OCI-LY1 (cell line): ENCODE data around the gene XRN1.
"Not testable (repeated sequence)": the region's sequence is repeated elsewhere in the genome, so short reads cannot be mapped to it uniquely, and the experiment has no call there.

Source experiments
- H2AFZ ChIP-seq: fragments of 200-600 bp; sonication (generic), shearing (Covaris generic); 2 replicates; pipeline ENCODE4 v1.6.0; 2014; ENCODE audit warnings: antibody characterized with exemption, mild to moderate bottlenecking, low read length
- H3F3A ChIP-seq: fragments of 200-600 bp; sonication (generic), shearing (Covaris generic); 2 replicates; pipeline ENCODE4 v1.6.0; 2014; ENCODE audit warnings: mild to moderate bottlenecking, antibody characterized with exemption, low read length, moderate library complexity; ENCODE audit not compliant: insufficient read depth
- H3K27ac ChIP-seq: fragments of 200-600 bp; sonication (generic); 2 replicates; pipeline ENCODE4 v1.5.1; 2014; ENCODE audit warnings: low read length, mixed run types, mild to moderate bottlenecking, low read depth; ENCODE audit not compliant: poor library complexity, severe bottlenecking
- H3K27me3 ChIP-seq: fragments of 200-600 bp; sonication (generic); 2 replicates; pipeline ENCODE4 v1.6.0; 2014; ENCODE audit warnings: antibody characterized with exemption, mild to moderate bottlenecking, low read length, moderate library complexity; ENCODE audit not compliant: insufficient read depth
- H3K36me3 ChIP-seq: fragments of 200-600 bp; sonication (generic); 2 replicates; pipeline ENCODE4 v1.6.1; 2014; ENCODE audit warnings: mild to moderate bottlenecking, antibody characterized with exemption, low read length, moderate library complexity, mixed read lengths; ENCODE audit not compliant: insufficient read depth
- H3K4me1 ChIP-seq: fragments of 200-600 bp; sonication (generic); 2 replicates; pipeline ENCODE4 v1.5.1; 2014; ENCODE audit warnings: mild to moderate bottlenecking, low read length, moderate library complexity; ENCODE audit not compliant: insufficient read depth, severe bottlenecking
- H3K4me2 ChIP-seq: fragments of 200-600 bp; sonication (generic), shearing (Covaris generic); 2 replicates; pipeline ENCODE4 v1.6.1; 2014; ENCODE audit warnings: low read length
- H3K4me3 ChIP-seq: fragments of 200-600 bp; sonication (generic); 2 replicates; pipeline ENCODE4 v1.5.1; 2014; ENCODE audit warnings: low read length, low read depth, mild to moderate bottlenecking, mixed read lengths; ENCODE audit not compliant: poor library complexity, severe bottlenecking
- H3K79me2 ChIP-seq: fragments of 200-600 bp; shearing (Covaris generic); 2 replicates; pipeline ENCODE4 v1.6.1; 2016; ENCODE audit warnings: mixed run types, low read length, mixed read lengths; ENCODE audit not compliant: insufficient read depth
- H3K9ac ChIP-seq: fragments of 200-600 bp; sonication (generic), shearing (Covaris generic); 2 replicates; pipeline ENCODE4 v1.6.1; 2014; ENCODE audit warnings: mild to moderate bottlenecking, low read length, mixed read lengths
- H3K9me2 ChIP-seq: fragments of 200-600 bp; sonication (generic), shearing (Covaris generic); 2 replicates; pipeline ENCODE4 v1.6.1; 2014; ENCODE audit warnings: low read depth, mild to moderate bottlenecking, low read length, mixed read lengths
- H3K9me3 ChIP-seq: fragments of 200-600 bp; shearing (Covaris generic); 2 replicates; pipeline ENCODE4 v1.6.1; 2014; ENCODE audit warnings: low read length, mixed read lengths
- H4K20me1 ChIP-seq: fragments of 200-600 bp; sonication (generic), shearing (Covaris generic); 2 replicates; pipeline ENCODE4 v1.6.0; 2016; ENCODE audit warnings: mild to moderate bottlenecking, low read length; ENCODE audit not compliant: insufficient read depth
- EZH2 ChIP-seq: fragments of 200-600 bp; sonication (generic), shearing (Covaris generic); IDR thresholded peaks from 2 replicates; pipeline ENCODE4 v1.8.0; 2017; ENCODE audit warnings: borderline replicate concordance, mixed run types, mild to moderate bottlenecking, antibody characterized with exemption, low read length, moderate library complexity, mixed read lengths
- TF ChIP-seq, protein P1 (sequence below): fragments of 200-600 bp; sonication (generic), shearing (Covaris generic); IDR thresholded peaks from 2 replicates; pipeline ENCODE4 v1.5.1; 2017; ENCODE audit warnings: mild to moderate bottlenecking, antibody characterized with exemption, low read length, moderate library complexity, mixed read lengths

XRN1 gene

DNA sequence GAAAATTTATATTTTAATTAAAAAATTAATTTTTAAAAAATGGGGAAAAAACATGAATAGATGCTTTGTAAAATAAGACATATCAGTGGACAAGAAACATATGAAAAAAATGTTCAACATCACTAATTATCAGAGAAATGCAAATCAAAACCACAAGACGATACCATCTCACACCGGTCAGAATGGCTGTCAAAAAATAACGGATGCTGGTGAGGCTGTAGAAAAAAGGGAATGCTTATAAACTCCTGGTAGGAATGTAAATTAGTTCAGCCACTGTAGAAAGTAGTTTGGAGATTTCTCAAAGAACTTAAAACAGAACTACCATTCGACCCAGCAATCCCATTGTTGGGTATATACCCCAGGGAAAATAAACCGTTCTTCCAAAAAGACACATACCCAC is 93.8 kb downstream of the XRN1 start:
- H3K4me3 ChIP-seq = no peak overlapping the region
- no peak overlapping the region for H2AFZ ChIP-seq
- no peak overlapping the region for H3K9ac ChIP-seq
- H3K4me2 ChIP-seq = no peak overlapping the region
- H3K79me2 ChIP-seq = no peaks in the 10 kb centered on the region
- H3K27ac ChIP-seq = no peak overlapping the region
- H3K27me3 ChIP-seq = no peaks in the 10 kb centered on the region
- H3K9me3 ChIP-seq = no peaks in the 10 kb centered on the region
- peaks cover 84% of the 10 kb centered on the region for H3K36me3 ChIP-seq
- no peaks in the 10 kb centered on the region for H3F3A ChIP-seq
- no peaks in the 10 kb centered on the region for H3K4me1 ChIP-seq
- no peaks in the 10 kb centered on the region; the same call in 1 of the 2 replicates for H3K9me2 ChIP-seq
- TF ChIP-seq EZH2 = no peak
- TF ChIP-seq, protein P1, sequence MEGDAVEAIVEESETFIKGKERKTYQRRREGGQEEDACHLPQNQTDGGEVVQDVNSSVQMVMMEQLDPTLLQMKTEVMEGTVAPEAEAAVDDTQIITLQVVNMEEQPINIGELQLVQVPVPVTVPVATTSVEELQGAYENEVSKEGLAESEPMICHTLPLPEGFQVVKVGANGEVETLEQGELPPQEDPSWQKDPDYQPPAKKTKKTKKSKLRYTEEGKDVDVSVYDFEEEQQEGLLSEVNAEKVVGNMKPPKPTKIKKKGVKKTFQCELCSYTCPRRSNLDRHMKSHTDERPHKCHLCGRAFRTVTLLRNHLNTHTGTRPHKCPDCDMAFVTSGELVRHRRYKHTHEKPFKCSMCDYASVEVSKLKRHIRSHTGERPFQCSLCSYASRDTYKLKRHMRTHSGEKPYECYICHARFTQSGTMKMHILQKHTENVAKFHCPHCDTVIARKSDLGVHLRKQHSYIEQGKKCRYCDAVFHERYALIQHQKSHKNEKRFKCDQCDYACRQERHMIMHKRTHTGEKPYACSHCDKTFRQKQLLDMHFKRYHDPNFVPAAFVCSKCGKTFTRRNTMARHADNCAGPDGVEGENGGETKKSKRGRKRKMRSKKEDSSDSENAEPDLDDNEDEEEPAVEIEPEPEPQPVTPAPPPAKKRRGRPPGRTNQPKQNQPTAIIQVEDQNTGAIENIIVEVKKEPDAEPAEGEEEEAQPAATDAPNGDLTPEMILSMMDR = no peak
- H4K20me1 ChIP-seq = no peaks in the 10 kb centered on the region

DNA sequence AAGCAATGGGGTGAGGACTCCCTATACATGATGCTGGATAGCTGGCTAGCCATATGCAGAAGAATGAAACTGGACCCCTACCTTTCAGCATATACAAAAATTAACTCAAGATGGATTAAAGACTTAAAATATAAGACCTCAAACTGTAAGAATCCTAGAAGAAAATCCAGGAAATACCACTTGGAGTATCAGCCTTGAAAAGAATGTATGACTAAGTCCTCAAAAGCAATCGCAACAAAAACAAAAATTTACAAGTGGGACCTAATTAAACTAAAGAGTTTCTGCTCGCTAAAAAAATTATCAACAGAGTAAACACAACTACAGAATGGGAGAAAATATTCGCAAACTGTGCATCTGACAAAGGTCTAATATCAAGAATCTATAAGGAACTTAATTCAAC is 94.3 kb downstream of the XRN1 start:
- H3K27me3 ChIP-seq = no peaks in the 10 kb centered on the region
- H3K9me3 ChIP-seq = no peaks in the 10 kb centered on the region
- TF ChIP-seq, protein P1 = no peak
- no peak for TF ChIP-seq EZH2
- no peak overlapping the region for H3K4me3 ChIP-seq
- peaks cover 84% of the 10 kb centered on the region for H3K36me3 ChIP-seq
- no peak overlapping the region for H3K27ac ChIP-seq
- H3K4me2 ChIP-seq = no peak overlapping the region
- H3K9me2 ChIP-seq = no peaks in the 10 kb centered on the region; the same call in 1 of the 2 replicates
- no peaks in the 10 kb centered on the region for H3K79me2 ChIP-seq
- no peaks in the 10 kb centered on the region for H3F3A ChIP-seq
- H3K4me1 ChIP-seq = no peaks in the 10 kb centered on the region
- no peak overlapping the region for H3K9ac ChIP-seq
- H4K20me1 ChIP-seq = no peaks in the 10 kb centered on the region
- H2AFZ ChIP-seq = no peak overlapping the region

DNA sequence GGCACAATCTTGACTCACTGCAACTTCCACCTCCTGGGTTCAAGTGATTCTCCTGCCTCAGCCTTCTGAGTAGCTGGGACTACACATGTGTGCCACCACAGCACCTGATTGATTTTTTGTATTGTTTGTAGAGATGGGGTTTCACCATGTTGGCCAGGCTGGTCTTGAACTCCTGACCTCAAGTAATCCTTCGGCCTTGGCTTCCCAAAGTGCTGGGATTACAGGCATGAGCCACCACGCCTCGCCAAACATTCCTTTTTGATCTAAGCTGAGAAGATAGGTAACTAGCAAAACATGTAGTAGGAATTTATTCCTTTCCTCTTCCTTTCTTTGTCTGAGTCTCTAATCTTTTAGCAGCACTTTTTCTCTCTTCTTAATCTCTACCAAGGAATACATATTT is 95.1 kb downstream of the XRN1 start:
- not testable (repeated sequence) for H3K4me2 ChIP-seq, H3K9me2 ChIP-seq, H3K27me3 ChIP-seq, H2AFZ ChIP-seq, H3K79me2 ChIP-seq, H3F3A ChIP-seq, H3K27ac ChIP-seq, H3K4me3 ChIP-seq, H3K9ac ChIP-seq, H3K9me3 ChIP-seq, H3K4me1 ChIP-seq, H4K20me1 ChIP-seq
- peaks cover 79% of the 10 kb centered on the region for H3K36me3 ChIP-seq

DNA sequence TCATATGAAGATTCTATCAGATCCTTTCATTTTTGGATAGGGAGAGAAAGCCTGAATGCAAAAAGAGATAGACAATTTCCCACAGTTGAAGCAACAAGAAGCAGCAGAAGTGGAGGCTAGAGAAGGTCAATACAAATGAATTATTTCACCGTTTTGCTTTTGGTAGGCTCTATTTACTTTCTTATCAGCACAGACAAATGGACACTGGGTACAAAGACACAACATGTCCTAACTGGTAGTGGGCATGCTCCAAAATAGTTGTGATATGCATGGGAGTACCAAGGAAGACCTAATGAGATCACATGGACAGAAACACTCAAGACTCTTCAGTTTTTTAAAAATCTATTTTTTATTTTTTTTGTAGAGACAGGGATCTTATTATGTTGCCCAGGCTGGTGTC is 99.4 kb downstream of the XRN1 start:
- Histone ChIP-seq H3K4me2 (no peak overlapping the region), H3K4me1 (no peaks in the 10 kb centered on the region), H3K36me3 (peaks cover 68% of the 10 kb centered on the region), H3K9me2 (no peaks in the 10 kb centered on the region), H3F3A (no peaks in the 10 kb centered on the region), H3K27ac (no peak overlapping the region), H3K27me3 (no peaks in the 10 kb centered on the region), H3K9me3 (no peaks in the 10 kb centered on the region), H4K20me1 (no peaks in the 10 kb centered on the region), H3K79me2 (no peaks in the 10 kb centered on the region), H2AFZ (no peak overlapping the region), H3K9ac (no peak overlapping the region), H3K4me3 (no peak overlapping the region)
- TF ChIP-seq EZH2 = no peak
- TF ChIP-seq, protein P1 = no peak
